ENCODE measurements around the gene ADAMTS12.
A peak's percentile ranks its signal among the peaks of the same experiment; 100 is the strongest.

Gene ADAMTS12

GRCh38 chr5:33833237-33833575, 58.6 kb downstream of the ADAMTS12 start:
- TF ChIP-seq CTCF (conservative IDR thresholded peaks at IDR 0.05; ENCODE audit: low read length): no peak
- no peak overlapping the region for H3K4me3 ChIP-seq (ENCODE audit: low read length)
- no peak for DNase-seq (ENCODE audit: low read depth)

- TF ChIP-seq CTCF (conservative IDR thresholded peaks at IDR 0.05; ENCODE audit: low read length): no peak
- no peak overlapping the region for H3K4me3 ChIP-seq (ENCODE audit: low read length)
- DNase-seq (ENCODE audit: low read depth): peak; percentile 68
Measured at GRCh38 chr5:33832404-33833236, 59.2 kb downstream of the ADAMTS12 start.

GRCh38 chr5:33831041-33831440, 60.7 kb downstream of the ADAMTS12 start:
- DNase-seq (ENCODE audit: low read depth): no peak
- H3K4me3 ChIP-seq (ENCODE audit: low read length): no peak overlapping the region
- TF ChIP-seq CTCF (conservative IDR thresholded peaks at IDR 0.05; ENCODE audit: low read length): no peak

GRCh38 chr5:33829430-33829829, 62.4 kb downstream of the ADAMTS12 start:
- no peak for DNase-seq (ENCODE audit: low read depth)
- no peak for TF ChIP-seq CTCF (conservative IDR thresholded peaks at IDR 0.05; ENCODE audit: low read length)
- H3K4me3 ChIP-seq (ENCODE audit: low read length): no peak overlapping the region

GRCh38 chr5:33828626-33829308, 63.0 kb downstream of the ADAMTS12 start:
- TF ChIP-seq CTCF (conservative IDR thresholded peaks at IDR 0.05; ENCODE audit: low read length): no peak
- no peak overlapping the region for H3K4me3 ChIP-seq (ENCODE audit: low read length)
- no peak for DNase-seq (ENCODE audit: low read depth)

GRCh38 chr5:33827885-33828284, 63.9 kb downstream of the ADAMTS12 start:
- no peak overlapping the region for H3K4me3 ChIP-seq (ENCODE audit: low read length)
- peak; percentile 74 for DNase-seq (ENCODE audit: low read depth)
- TF ChIP-seq CTCF (conservative IDR thresholded peaks at IDR 0.05; ENCODE audit: low read length): no peak
